ENCODE data around the gene CSNK1G2. TPM values are rescaled to one million over a fixed set of nuclear protein-coding genes. Genes with fewer than 3 reads are reported as not detected.
A peak's percentile ranks its signal among the peaks of the same experiment; 100 is the strongest.

The CSNK1G2 gene
- total RNA-seq, 1 experiment from 2014 or later = 96.0 TPM

DNA sequence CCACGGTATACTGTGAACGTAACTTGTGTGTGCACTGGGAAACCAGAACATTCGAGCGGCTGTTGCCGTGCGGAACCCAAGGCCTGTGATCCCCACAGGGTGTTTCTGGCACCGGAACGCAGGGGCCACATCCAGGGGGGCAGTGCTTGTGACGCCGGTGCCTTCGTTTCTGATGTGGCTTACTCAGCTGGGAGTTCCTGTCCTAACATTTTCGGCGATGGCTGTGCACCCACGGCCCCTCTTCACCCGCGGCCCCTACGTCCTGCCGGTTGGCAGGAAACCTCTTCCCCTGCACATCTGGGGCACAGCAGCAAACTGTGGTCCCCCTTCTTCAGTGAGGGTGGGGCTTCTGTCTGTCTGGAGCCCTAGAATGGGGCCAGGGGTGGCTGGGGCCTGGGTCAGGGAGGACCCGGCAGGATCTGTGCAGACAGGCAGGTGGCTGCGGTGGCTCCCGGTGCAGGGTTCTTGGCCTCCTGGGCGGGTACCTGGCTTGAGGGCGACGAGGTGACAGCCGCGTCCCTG is 26.2 kb downstream of the CSNK1G2 start:
- DNase-seq (ENCODE audit: low read depth) = no peak

DNA sequence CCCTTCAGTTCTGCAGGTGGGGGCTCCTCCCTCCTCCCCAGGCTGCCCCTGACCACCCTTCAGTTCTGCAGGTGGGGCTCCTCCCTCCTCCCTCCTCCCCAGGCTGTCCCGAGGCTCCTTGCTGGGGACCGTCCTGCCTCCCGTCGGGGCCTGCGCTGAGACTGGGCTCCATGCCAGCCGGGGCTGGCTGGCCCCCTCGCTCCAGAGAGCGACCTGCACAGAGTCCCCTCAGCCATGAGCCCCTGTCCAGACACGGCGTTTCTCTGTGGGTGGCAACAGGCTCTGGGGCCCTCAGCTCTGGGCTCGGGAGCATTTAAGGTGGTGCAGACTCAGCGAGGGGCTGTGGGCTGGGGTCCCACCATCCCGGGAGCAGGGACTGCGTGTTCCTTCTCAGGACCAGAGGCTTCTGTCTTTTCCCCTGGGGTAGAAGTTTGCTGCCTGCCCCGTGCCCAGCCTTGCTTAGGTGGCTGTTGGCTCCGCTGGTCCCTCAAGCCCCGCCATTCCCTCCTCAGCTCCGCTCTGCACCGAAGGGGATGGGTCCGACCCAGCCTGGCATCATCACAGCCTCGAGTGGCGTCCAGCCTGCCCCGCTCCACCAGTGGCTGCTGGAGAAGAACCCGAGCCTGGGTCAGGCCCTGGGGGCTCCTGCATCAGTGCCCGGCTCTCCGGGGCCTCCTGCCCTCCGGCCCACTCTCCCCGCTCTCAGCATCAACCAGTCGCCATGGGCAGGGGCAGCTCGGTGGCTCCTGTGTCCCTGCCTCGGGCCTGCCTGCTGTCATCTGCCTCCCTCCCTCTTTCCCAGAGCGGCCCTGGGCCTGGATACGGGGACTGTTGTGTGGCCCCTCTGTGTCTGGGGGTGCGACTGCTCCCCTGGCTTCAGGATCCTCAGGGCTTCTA is 27.6 kb downstream of the CSNK1G2 start:
- no peak for DNase-seq (ENCODE audit: low read depth)

- DNase-seq (ENCODE audit: low read depth) = no peak
These were observed 28.4 kb downstream of the CSNK1G2 start for GRCh38 chr19:1969176-1970002.

DNA sequence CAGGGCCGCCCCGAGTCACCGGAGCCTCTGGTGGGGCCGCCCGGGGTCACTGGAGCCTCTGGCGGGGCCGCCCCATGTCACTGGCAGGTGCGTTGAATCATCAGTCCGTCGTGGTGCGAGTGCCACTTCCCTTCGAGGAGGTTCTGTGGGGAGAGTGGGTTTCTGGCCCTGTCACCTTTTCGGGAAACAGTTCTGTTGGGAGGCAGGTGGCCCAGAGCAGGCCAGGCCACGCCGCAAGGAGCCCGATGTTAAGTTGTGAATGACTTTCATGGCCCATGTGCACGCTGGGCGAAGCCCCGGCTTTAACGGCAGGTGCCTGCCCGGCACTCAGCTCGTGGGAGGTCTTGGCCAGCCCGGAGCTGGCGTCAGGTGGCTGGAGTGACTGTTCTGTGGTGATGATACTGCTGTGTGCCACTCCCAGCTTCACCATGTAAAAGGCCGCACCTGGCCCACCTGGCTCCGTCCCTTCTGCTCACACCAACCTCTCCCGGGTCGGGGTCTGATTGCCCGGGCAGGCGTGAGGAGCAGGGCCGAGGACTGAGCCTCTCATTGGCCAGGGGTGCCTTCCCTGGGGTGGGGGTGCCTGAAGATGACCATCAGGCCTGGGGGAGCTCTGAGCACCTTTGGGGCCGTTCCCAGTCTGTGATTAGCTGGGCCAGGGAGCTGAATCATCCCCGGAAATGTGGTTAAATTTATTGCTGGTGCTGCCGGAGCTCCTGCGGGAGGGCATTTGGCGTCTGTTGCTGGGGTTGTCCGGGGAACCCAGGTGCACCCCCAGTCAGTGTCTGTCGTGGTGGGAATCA is 29.2 kb downstream of the CSNK1G2 start:
- DNase-seq (ENCODE audit: low read depth) = peak; percentile 46

DNA sequence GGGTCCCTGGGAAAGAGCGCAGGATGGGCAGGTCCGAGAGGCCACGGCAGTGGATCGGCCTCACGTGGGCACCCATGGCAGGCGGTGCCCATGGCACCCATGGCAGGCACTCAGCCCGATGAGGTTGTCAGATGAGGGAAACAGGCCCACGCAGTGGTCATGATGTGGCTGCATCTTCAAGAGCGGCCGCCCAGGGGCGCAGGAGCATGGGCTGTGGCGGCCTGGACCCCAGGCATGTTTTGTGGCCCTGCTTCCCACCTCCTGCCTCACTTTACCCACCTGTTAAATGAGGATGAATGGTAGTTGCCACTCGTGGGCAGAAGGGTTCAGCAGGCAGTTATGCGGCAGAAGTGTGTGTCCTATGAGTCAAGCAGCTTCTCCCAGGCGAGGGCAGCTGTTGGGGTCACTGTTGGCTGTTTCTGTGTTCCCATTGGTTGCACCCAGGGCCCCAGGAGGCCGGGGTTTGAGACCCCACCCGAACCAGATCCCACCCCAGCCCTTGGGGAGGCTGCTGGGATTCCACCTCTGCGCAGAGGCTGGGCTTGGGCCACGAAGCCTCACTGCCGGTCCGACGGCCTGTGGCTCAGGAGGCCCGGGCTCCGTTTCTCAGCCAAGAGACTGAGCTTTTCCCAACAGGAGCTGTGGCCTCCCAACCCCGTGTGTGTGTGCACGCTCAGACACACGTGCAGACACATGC is 30.0 kb downstream of the CSNK1G2 start:
- DNase-seq (ENCODE audit: low read depth) = peak; percentile 55

DNA sequence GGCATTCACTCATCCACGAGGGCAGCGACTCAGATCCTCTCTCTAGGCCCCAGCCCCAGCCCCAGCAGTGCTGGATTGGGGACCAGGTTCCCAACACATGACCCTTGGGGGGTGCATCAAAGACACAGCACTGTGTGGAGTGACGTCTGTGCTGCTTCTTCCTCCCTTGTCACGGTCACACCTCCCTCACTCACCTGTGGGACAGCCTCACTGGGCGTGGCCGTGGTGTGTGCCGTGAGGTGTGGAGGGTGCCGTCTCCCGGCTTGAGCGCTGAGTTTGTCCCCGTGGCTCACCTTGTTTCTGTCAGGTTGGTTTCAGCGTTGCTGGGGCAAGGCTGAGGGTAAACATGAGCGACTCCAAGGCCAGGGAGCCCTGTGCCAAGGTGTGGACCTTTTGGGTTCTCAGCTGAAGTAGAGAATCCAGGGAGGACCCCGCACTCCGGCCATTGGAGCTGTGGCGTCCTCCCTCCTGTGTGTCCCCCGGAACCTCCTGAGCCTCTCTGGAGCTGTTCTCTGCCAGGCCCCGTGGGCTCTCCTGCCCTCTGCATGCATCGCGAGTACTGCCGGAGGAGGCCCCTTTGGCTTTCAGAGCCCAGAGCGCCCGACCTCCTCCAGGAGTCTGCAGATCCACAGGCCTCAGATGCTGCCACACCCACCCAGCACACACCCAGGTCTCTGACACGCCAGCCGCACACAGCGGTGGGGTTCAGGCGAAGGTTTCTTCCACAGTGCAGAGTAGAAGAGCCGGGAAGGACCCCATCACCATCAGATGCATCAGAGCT is 33.6 kb downstream of the CSNK1G2 start:
- DNase-seq (ENCODE audit: low read depth) = no peak

DNA sequence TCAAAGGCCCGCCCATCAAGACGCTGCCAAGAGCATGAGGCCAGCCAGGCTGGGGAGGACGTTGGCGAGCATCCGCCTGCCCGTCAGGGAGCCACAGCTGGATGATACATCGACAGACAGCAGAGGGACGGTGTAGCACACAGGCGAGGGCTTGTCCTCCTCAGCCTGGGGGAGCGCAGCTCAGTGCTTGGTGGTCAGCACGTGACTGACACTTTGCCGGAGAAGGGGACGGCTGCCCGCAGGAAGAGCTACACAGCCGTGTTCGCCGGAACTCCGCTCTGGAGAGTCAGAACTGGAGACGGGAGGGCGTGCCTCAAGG is 34.1 kb downstream of the CSNK1G2 start:
- no peak for DNase-seq (ENCODE audit: low read depth)

DNA sequence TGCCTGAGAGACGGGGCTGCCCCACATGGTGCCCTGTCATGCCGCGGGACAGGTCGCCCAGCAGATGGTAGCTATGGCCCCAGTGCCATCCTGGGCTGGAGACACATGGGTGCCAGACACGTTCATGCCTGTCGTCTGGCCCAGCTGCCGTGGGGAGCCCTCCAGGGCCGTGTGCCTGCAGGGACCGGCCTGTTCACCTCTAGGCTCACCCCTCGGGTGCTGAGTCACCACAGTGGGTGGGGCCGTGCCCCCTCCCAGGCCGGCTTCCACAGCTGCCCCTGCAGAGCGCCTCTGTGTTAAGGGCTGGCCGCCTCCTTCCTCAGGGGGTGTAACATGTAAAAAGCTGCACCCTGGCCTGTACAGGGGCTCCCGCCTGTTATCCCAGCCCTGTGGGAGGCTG is 36.1 kb downstream of the CSNK1G2 start:
- no peak for DNase-seq (ENCODE audit: low read depth)

- DNase-seq (ENCODE audit: low read depth) = no peak
These were observed 37.4 kb downstream of the CSNK1G2 start for GRCh38 chr19:1978346-1978894.

- DNase-seq (ENCODE audit: low read depth) = no peak
These were observed 38.0 kb downstream of the CSNK1G2 start for GRCh38 chr19:1979017-1979416.

DNA sequence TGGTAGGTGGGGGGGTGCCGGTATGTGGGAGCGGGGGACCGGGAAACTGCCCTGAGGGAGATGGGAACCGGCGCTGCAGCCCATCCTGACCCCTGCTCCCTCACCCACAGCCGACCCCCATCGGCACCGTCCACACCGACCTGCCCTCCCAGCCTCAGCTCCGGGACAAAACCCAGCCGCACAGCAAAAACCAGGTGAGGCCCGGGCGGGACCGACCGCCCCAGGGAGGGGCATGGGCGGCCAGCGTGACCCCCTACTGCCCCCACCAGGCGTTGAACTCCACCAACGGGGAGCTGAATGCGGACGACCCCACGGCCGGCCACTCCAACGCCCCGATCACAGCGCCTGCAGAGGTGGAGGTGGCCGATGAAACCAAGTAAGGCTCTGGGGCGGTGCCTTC is 38.7 kb downstream of the CSNK1G2 start:
- no peak for DNase-seq (ENCODE audit: low read depth)

- DNase-seq (ENCODE audit: low read depth) = no peak
These were observed 39.3 kb downstream of the CSNK1G2 start for GRCh38 chr19:1980091-1980808.

DNA sequence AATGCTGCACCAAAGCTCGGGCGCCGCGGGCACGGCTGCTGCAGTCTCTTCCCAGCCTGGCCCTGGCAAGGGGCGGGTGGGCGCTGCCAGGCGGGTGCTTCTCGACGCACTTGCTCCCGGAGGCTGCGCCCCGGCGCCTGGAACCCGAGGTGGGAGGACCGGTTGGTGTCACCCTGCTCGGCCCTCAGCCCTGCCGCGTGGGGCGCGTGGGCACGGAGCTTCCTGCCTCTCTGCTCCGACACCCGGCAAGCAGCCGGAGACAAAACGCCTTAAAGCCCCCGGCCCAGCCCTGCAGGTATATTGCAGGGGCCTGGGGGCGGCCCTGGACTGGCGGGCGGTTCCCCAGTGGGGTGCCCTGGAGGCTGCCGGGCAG is 39.8 kb downstream of the CSNK1G2 start:
- DNase-seq (ENCODE audit: low read depth) = no peak

- no peak for DNase-seq (ENCODE audit: low read depth)
These were observed 40.3 kb downstream of the CSNK1G2 start for GRCh38 chr19:1981253-1981652.

DNA sequence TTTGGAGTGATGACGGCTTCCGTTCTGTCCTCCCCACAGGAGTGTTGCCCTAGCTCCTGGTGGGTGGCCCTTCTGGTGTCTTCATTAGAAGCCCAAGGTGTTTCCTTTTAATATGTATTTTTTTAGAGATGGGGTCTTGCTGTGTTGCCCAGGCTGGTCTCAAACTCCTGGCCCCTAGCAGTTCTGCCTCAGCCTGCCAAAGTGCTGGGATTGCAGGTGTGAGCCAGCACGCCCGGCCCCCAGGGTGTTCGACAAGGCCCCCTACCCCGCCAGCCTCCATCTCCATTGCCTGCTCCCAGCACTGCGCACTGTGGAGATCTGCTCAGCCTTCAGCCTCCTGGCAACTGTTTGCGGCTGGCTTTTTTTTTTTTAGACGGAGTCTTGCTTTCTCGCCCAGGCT is 43.4 kb downstream of the CSNK1G2 start:
- DNase-seq (ENCODE audit: low read depth) = no peak

DNA sequence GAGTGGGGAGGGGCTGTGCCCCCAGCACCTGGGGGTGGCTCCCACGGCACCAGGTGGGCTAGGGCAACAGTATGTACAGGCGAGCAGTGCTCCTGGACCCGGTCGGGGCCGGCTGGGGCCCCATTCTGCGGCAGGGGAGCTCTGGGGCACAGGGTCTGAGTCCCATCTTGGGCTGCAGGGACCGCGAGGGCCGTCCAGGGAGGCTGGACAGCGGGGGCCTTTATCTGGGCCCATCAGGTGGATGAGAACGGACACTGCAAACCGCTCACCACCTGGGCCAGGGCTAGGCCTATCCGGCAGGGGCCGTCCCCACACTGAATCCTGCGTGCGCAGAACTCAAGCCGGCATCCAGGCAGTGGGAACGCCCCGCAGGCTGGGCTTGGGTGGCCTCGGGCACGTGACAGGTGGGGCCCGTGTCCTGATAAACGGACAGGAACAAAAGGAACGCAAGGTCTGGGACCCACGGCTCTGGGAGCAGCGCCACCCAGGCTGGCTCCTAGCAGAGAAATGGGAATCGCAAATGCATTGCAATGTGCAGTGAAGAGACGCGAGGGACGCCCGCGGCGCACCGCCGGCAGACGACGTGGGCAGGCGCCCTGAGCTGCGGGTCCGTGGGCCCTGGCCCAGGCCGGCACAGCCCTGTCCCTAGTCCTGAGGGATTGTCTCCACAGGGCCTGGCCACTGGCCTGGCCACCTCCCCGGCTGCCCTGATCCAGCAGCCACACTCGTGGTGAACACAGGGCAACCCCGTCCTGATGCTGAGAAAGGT is 44.8 kb downstream of the CSNK1G2 start:
- DNase-seq (ENCODE audit: low read depth) = no peak

DNA sequence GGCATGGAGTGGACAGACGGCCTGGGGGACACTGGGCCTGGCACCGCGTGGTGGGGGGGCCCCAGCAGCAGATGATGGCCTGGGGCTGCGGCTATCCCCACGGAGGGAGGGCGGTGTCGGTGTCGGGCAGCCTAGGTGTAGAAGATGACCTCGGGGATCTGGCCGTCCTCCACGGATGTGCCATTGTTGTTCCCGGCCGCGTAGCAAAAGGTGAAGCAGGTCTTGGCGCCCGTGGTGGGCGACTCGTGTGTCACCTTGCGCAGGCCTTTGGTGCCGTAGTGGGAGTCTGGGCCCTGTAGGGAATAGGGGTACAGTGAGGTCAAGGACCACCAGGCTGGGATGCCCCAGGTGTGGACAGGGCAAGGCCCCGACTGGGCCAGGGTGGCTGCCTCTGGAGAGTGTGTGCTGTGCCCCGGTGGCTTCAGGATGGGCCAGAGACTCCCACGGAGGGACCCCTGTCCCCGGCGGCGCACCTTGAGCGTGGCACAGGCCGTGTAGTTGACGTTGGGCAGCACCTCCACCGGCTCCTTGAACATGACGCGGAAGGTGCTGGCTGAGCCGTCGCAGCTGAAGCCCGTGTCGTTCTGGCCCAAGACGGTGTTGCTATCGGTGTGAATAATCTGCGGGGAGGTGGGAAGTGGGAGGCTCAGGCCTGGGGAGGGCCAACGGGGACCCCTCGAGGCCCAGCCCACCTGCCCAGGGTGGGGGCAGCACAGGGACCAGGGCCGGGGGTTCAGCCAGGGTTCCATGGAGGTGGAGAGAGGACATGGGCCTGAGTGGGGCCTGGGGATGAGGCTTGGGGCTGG is 45.6 kb downstream of the CSNK1G2 start:
- DNase-seq (ENCODE audit: low read depth) = no peak

Measured in LHCN-M2 (cell line).